HUES64 (cell line): ENCODE data around the gene CDH8.
A peak's percentile ranks its signal among the peaks of the same experiment; 100 is the strongest.
"Not testable (repeated sequence)": the region's sequence is repeated elsewhere in the genome, so short reads cannot be mapped to it uniquely, and the experiment has no call there.

Experiments
- H3K27ac ChIP-seq: 2 replicates; pipeline ENCODE4 v1.7.0; 2013; ENCODE audit warnings: low read depth, low read length, inconsistent platforms
- H3K27me3 ChIP-seq: 2 replicates; pipeline ENCODE4 v1.6.1; 2013; ENCODE audit warnings: mild to moderate bottlenecking, low read length; ENCODE audit not compliant: insufficient read depth
- H3K36me3 ChIP-seq: 2 replicates; pipeline ENCODE4 v1.6.1; 2013; ENCODE audit warnings: mild to moderate bottlenecking, low read length; ENCODE audit not compliant: insufficient read depth
- H3K4me1 ChIP-seq: 2 replicates; pipeline ENCODE4 v1.6.1; 2013; ENCODE audit warnings: mild to moderate bottlenecking, low read length, moderate library complexity; ENCODE audit not compliant: insufficient read depth
- H3K4me3 ChIP-seq: 2 replicates; pipeline ENCODE4 v1.5.1; 2013; ENCODE audit warnings: mild to moderate bottlenecking, low read length, moderate library complexity
- H3K9ac ChIP-seq: 2 replicates; pipeline ENCODE4 v1.6.1; 2013; ENCODE audit warnings: mild to moderate bottlenecking, low read depth, low read length
- H3K9me3 ChIP-seq: 2 replicates; pipeline ENCODE4 v1.6.1; 2013; ENCODE audit warnings: low read depth, low read length; ENCODE audit not compliant: insufficient read depth
- WGBS: fragments of 150-250, 120-280 bp; methylation state at CpG from one replicate; pipeline ENCODE4 v1.1.7; 2013; ENCODE audit warnings: missing lambda C conversion rate; 5-methylcytosine and 5-hydroxymethylcytosine counted together

The CDH8 gene

DNA sequence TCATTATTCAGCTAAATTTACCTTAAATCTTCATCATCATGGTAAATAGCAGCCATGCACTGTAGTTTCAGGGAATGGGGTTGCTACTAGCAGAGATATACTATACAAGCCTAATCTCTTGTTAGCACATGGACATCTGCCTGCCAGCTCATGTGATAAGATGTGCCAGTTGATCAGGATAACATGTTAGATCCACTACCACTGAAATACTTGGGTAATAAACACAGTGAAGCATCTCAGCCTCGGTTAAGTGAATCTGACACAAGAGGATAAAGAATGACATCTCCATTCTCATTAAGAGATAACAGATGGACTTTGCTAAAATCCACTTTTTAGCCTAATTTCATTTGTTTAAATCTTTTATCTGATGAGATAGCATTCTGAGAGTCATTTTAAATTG lies 256.1 kb downstream of the CDH8 start:
- WGBS: 95% methylated on average over 1 of the region's 1 CpG
- Histone ChIP-seq H3K27me3 (no peaks in the 10 kb centered on the region), H3K9ac (no peak overlapping the region), H3K36me3 (no peaks in the 10 kb centered on the region), H3K4me3 (no peak overlapping the region), H3K9me3 (no peaks in the 10 kb centered on the region), H3K4me1 (peaks cover 4% of the 10 kb centered on the region; the same call in 1 of the 2 replicates), H3K27ac (no peak overlapping the region)

DNA sequence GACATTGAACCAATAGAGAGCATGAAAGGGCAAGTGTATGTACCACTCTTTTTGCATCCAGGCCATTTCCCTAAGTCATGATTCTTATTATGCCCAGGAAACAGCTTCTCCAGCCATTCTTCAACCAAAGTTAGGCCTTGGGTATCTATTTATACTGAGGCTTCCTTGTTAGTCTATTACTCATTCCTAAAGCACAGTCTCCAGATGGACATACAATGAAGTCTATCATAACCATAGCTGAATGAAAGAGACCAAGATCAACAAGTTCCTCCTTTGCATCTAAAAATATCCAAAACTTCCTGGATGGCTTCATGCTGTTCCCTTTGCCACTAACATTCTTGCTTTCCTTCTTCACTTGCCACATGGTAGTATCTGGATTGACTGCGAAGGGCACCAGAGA lies 265.9 kb downstream of the CDH8 start:
- Histone ChIP-seq H3K9ac (no peak overlapping the region), H3K27me3 (no peaks in the 10 kb centered on the region), H3K27ac (no peak overlapping the region), H3K9me3 (no peaks in the 10 kb centered on the region), H3K36me3 (no peaks in the 10 kb centered on the region), H3K4me1 (no peaks in the 10 kb centered on the region), H3K4me3 (no peak overlapping the region)
- 100% methylated on average over 1 of the region's 1 CpG for WGBS

DNA sequence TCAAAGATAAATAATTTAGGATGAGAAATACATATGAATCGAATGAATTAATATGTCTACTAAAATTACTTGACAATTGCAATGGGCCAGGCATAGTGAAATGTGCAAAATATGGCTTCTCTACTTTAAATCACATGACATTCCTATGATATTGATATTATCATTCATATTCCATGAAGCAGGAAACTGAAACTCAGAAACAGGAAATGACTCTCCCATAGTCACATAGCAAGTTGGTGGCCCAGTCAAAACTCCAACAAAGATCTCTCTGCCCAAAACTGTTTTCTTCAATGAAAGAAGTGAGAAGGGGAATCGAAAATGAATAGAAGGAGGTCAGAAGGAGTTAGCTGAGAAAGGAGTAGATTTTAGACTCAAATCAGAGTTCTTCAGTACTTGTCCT lies 272.2 kb downstream of the CDH8 start:
- no peaks in the 10 kb centered on the region for H3K27me3 ChIP-seq
- no peaks in the 10 kb centered on the region for H3K9me3 ChIP-seq
- no peaks in the 10 kb centered on the region for H3K4me1 ChIP-seq
- H3K9ac ChIP-seq: no peak overlapping the region
- H3K4me3 ChIP-seq: no peak overlapping the region
- no peaks in the 10 kb centered on the region for H3K36me3 ChIP-seq
- H3K27ac ChIP-seq: no peak overlapping the region
- WGBS: 100% methylated on average over 1 of the region's 2 CpGs

DNA sequence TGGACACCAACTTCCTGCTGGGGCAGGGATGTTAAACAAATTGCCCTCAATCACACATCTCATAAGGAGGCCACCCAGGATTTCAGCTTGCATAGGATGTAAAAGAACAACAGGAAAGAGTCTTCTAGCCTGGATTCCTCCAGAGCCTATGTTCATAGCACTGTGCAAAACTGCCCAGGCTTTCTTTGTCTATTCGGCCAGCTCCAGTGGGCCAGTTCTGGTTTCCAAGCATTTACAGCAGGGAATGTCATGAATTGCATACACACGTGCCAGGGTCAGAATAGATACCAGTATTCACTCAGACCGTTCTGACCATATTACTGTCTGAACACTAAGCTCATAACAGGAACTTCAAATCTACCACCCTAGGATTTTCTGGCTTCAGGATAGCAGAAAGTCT lies 273.2 kb downstream of the CDH8 start:
- WGBS: 94% methylated on average over 3 of the region's 3 CpGs
- H3K9ac ChIP-seq: no peak overlapping the region
- H3K4me3 ChIP-seq: no peak overlapping the region
- H3K27ac ChIP-seq: no peak overlapping the region
- H3K4me1 ChIP-seq: no peaks in the 10 kb centered on the region
- H3K9me3 ChIP-seq: no peaks in the 10 kb centered on the region
- no peaks in the 10 kb centered on the region for H3K36me3 ChIP-seq
- H3K27me3 ChIP-seq: no peaks in the 10 kb centered on the region

DNA sequence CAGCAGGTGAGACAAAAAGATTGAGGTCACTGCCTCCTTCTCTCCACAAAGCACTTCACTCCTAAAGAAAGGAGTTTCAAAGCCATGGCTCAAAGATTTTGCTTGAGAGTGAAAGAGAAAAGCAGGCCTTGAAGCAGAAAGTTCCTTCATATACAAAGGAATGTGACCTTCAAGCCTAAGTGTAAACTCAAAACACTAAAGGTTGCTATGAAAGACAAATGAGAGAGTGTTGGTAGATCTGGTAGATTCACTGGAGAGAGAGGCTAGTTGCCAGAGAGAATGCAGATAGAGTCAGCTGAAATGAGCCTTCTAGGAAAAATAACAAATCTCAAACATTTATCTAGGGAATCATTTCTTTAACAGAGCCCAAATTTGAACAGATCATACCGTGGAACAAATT lies 305.2 kb downstream of the CDH8 start:
- WGBS: 91% methylated on average over 1 of the region's 1 CpG
- H3K9ac ChIP-seq: peak overlapping the region; percentile 28; the same call in 1 of the 2 replicates

DNA sequence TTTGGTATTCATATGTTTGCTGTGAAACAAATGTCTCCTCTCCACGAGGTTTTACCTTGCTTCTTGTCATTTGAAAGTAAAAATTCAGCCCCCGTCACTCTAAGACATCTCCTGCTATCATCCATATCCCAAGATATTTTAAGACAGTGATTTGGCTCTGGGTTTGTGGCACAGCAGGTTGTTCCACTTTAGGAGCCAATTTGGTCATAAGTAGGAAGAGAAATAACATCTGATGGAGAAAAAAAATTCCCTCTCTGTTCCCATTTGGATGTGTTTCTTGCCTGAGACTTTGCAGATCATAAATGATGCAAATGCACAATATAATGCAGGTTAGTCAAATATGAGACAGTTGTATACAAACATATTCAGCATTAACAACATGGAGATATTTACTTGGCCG lies 309.5 kb downstream of the CDH8 start:
- Histone ChIP-seq H3K36me3 (no peaks in the 10 kb centered on the region), H3K27me3 (no peaks in the 10 kb centered on the region), H3K4me1 (peaks cover 26% of the 10 kb centered on the region), H3K4me3 (no peak overlapping the region), H3K9me3 (no peaks in the 10 kb centered on the region), H3K9ac (no peak overlapping the region), H3K27ac (no peak overlapping the region)
- 90% methylated on average over 3 of the region's 3 CpGs for WGBS

More for the DNA sequence above, 305.2 kb downstream of the CDH8 start:
- Histone ChIP-seq H3K27me3 (no peaks in the 10 kb centered on the region), H3K4me3 (no peak overlapping the region), H3K4me1 (peaks cover 32% of the 10 kb centered on the region), H3K27ac (peak overlapping the region; percentile 62; the same call in 1 of the 2 replicates), H3K9me3 (no peaks in the 10 kb centered on the region), H3K36me3 (no peaks in the 10 kb centered on the region)

DNA sequence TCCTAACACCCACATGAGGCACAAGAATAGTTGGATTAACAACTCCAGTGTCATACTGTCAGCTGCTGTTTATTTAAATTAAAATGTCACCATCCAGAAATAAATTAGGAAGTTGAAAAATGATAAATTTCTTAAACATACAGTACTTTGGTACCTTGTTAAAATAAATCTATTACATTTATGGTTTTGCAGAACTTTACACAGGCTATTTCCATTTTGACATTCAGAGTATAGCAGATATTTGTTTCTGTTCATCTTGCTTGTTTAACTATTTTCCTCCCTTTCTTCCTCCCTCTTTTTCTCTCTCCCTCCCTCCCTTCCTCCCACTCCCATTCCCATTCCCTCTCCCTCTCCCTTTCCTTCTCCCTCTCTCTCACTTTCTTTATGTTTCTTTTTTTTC lies 310.1 kb downstream of the CDH8 start:
- Histone ChIP-seq H3K9ac (no peak overlapping the region), H3K27ac (no peak overlapping the region), H3K4me3 (no peak overlapping the region), H3K9me3 (no peaks in the 10 kb centered on the region), H3K36me3 (no peaks in the 10 kb centered on the region), H3K27me3 (no peaks in the 10 kb centered on the region), H3K4me1 (peaks cover 20% of the 10 kb centered on the region)

DNA sequence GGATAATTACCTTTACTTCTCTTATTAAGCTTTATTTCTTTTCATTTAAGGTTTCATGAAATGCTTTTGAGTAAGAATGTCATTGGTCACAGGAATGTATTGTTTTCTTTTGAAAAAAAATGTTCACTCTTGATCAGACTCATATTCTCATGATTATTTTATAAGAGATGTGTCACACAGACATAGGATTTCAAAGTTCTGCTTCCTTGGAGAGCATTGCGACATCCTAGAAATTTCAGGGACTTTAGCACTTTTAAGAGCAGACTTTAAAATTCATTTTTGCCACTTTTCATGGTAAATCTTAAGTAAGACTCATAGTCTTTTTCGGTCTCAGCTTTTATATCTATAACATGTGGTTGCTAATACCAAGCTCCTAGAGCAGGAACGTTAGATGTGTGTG lies 314.7 kb downstream of the CDH8 start:
- Histone ChIP-seq H3K9ac (no peak overlapping the region), H3K27me3 (no peaks in the 10 kb centered on the region), H3K4me3 (no peak overlapping the region), H3K36me3 (no peaks in the 10 kb centered on the region), H3K4me1 (peaks cover 4% of the 10 kb centered on the region; the same call in 1 of the 2 replicates), H3K27ac (no peak overlapping the region), H3K9me3 (no peaks in the 10 kb centered on the region)
- 98% methylated on average over 3 of the region's 3 CpGs for WGBS

DNA sequence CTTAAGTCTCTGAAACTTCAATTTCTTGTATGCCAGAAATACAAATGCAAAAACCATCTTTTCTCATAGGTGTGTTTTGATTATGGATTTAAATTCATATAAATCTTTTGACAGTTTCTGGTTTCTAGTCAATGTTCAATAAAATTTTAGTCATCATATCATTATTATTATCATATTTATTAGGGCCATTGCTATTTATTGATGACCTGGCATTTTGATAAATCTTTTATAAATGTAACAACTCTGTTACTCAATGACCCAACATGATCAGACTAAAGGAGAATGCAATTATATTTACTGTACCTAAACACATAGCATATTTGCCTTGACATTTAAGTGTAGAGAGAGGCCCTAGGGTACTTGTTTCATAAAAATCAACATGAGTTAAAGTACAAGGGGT lies 320.8 kb downstream of the CDH8 start:
- Histone ChIP-seq H3K27ac (no peak overlapping the region), H3K9ac (no peak overlapping the region), H3K9me3 (no peaks in the 10 kb centered on the region), H3K27me3 (no peaks in the 10 kb centered on the region), H3K4me1 (peaks cover 4% of the 10 kb centered on the region; the same call in 1 of the 2 replicates), H3K36me3 (no peaks in the 10 kb centered on the region), H3K4me3 (no peak overlapping the region)

DNA sequence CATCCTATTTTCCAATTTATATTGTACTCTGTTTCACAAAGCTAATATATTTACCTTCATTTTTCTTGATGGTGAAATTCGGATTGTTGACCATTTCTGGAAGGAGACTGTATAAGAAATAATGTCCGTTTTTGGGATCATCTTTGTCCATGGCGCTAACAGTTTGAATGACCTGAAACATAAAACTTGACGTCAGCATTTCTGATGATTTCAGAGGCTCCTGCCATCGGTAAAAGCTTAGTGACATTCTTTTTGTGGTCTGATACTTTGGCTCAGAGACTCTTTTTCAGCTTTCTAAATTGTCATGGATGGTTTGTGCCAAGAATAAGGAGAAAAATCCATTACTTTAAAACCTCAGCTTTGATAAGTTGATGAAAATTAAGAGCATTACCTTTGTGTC lies 322.5 kb downstream of the CDH8 start:
- no peaks in the 10 kb centered on the region for H3K27me3 ChIP-seq
- no peaks in the 10 kb centered on the region for H3K4me1 ChIP-seq
- no peaks in the 10 kb centered on the region for H3K9me3 ChIP-seq
- H3K4me3 ChIP-seq: no peak overlapping the region
- H3K9ac ChIP-seq: no peak overlapping the region
- H3K36me3 ChIP-seq: no peaks in the 10 kb centered on the region
- WGBS: 95% methylated on average over 5 of the region's 5 CpGs
- H3K27ac ChIP-seq: no peak overlapping the region

DNA sequence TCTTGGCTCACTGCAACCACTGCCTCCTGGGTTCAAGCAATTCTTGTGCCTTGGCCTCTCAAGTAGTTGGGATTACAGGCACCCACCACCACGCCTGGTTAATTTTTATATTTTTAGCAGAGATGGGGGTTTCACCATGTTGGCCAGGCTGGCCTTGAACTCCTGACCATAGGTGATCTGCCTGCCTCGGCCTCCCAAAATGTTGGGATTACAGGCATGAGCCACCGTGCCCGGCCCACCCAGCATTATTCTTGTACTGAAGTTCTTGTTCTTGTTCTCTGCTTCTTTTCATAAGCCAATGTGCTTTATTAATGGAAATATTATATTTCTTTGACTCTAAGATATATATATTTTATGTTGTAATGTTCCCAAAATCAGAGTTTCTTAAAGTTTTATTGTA lies 336.6 kb downstream of the CDH8 start:
- not testable (repeated sequence) for H3K9ac ChIP-seq, H3K27ac ChIP-seq, H3K9me3 ChIP-seq, H3K4me3 ChIP-seq, H3K4me1 ChIP-seq, H3K27me3 ChIP-seq, H3K36me3 ChIP-seq
- WGBS: 97% methylated on average over 4 of the region's 4 CpGs

DNA sequence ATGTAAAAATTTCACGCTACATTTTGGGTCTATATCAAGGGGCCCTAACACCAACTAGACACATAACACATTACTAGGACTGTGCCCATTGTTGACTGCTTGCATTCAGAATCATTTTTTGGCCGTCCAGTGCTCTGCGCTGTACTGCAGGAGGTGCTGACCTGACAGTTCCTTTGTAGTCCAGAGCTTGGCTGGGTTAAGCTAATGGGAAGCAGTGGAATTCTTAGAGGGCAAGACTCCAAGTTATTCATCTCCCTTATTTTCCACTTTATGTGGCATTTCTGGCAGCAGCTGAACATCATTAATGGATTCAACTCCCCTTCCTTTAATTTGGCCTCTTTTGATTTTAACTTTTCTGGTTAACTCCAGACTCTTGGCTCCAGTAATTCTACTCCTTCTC lies 351.7 kb downstream of the CDH8 start:
- 95% methylated on average over 3 of the region's 3 CpGs for WGBS
- H3K27me3 ChIP-seq: no peaks in the 10 kb centered on the region
- H3K4me1 ChIP-seq: no peaks in the 10 kb centered on the region
- H3K27ac ChIP-seq: no peak overlapping the region
- no peak overlapping the region for H3K9ac ChIP-seq
- H3K4me3 ChIP-seq: no peak overlapping the region
- no peaks in the 10 kb centered on the region for H3K36me3 ChIP-seq
- no peaks in the 10 kb centered on the region for H3K9me3 ChIP-seq
